Posterior vena cava (tissue), 2 donors: ENCODE measurements around the gene INPP4B. TPM values are rescaled to one million over a fixed set of nuclear protein-coding genes. Genes with fewer than 3 reads are reported as not detected.
"Not testable (repeated sequence)": the region's sequence is repeated elsewhere in the genome, so short reads cannot be mapped to it uniquely, and the experiment has no call there.

Experiments used
- DNase-seq: peaks from one replicate; pipeline ENCODE4 v3.0.0-alpha.2; 2020; ENCODE audit warnings: low spot score
- intact Hi-C, 2 donors: fragments of 100-400 bp; cut with DNase I; formaldehyde crosslinking; loops; one replicate each; pipeline versions ENCODE4 v1.14.1 to v1.14.2; 2022 to 2023
- total RNA-seq, 2 donors: library from RNA; stranded (reverse); fragmentation: NEBNext Ultra II Directional; extraction: Animal tissue kit (Norgen Biotek cat#: 25700); gene quantifications; one replicate each; pipeline ENCODE4 v1.2.1, GENCODE V29; 2021
- donor health status: DM: yes; HTN: yes; CAD: no.
- donor health status: DM: yes; HTN: yes; CAD: no.

Gene INPP4B
- total RNA-seq, 2 donors from 2014 or later, result 24.9 to 25.7 TPM

GRCh38 chr4:142405695-142406498 lies 440.2 kb downstream of the INPP4B start:
- intact Hi-C loops, result no loop called here
- DNase-seq, result no peak

- no peak for DNase-seq
- intact Hi-C loops, result no loop called here
Observed at GRCh38 chr4:142405021-142405694, 440.9 kb downstream of the INPP4B start.

GRCh38 chr4:142404191-142404611 lies 441.9 kb downstream of the INPP4B start:
- intact Hi-C loops, result no loop called here

GRCh38 chr4:142402900-142403299 lies 443.2 kb downstream of the INPP4B start:
- intact Hi-C loops, result no loop called here
- no peak for DNase-seq

More at GRCh38 chr4:142404191-142404611, 441.9 kb downstream of the INPP4B start:
- DNase-seq, result no peak

GRCh38 chr4:142402156-142402555 lies 443.9 kb downstream of the INPP4B start:
- no peak for DNase-seq
- intact Hi-C loops, result no loop called here

GRCh38 chr4:142397364-142397991 lies 448.6 kb downstream of the INPP4B start:
- DNase-seq, intact Hi-C loops: not testable (repeated sequence)

- intact Hi-C loops, result no loop called here
Observed at GRCh38 chr4:142396279-142396678, 449.8 kb downstream of the INPP4B start.

GRCh38 chr4:142393127-142393526 lies 453.0 kb downstream of the INPP4B start:
- intact Hi-C loops, result no loop called here
- DNase-seq, result no peak

More at GRCh38 chr4:142396279-142396678, 449.8 kb downstream of the INPP4B start:
- DNase-seq, result no peak

- intact Hi-C loops, result no loop called here
- no peak for DNase-seq
Observed at GRCh38 chr4:142386856-142387255, 459.2 kb downstream of the INPP4B start.

GRCh38 chr4:142386449-142386848 lies 459.7 kb downstream of the INPP4B start:
- intact Hi-C loops, result no loop called here
- no peak for DNase-seq

GRCh38 chr4:142383800-142384470 lies 462.2 kb downstream of the INPP4B start:
- intact Hi-C loops, result no loop called here
- DNase-seq, result no peak

GRCh38 chr4:142383354-142383753 lies 462.7 kb downstream of the INPP4B start:
- intact Hi-C loops, result no loop called here

GRCh38 chr4:142380052-142380602 lies 466.0 kb downstream of the INPP4B start:
- intact Hi-C loops, result no loop called here
- DNase-seq, result no peak

More at GRCh38 chr4:142383354-142383753, 462.7 kb downstream of the INPP4B start:
- DNase-seq, result no peak

- intact Hi-C loops, result no loop called here
- no peak for DNase-seq
Observed at GRCh38 chr4:142379277-142380051, 466.6 kb downstream of the INPP4B start.

GRCh38 chr4:142378179-142378578 lies 467.9 kb downstream of the INPP4B start:
- intact Hi-C loops, result no loop called here

GRCh38 chr4:142377342-142378091 lies 468.6 kb downstream of the INPP4B start:
- no peak for DNase-seq
- intact Hi-C loops, result no loop called here

More at GRCh38 chr4:142378179-142378578, 467.9 kb downstream of the INPP4B start:
- DNase-seq, result no peak

- intact Hi-C loops, result no loop called here
Observed at GRCh38 chr4:142376204-142376603, 469.9 kb downstream of the INPP4B start.

GRCh38 chr4:142373610-142374009 lies 472.5 kb downstream of the INPP4B start:
- no peak for DNase-seq
- intact Hi-C loops, result no loop called here

More at GRCh38 chr4:142376204-142376603, 469.9 kb downstream of the INPP4B start:
- DNase-seq, result no peak
